Measurements from ENCODE around the gene ARHGDIB.

Gene ARHGDIB

DNA sequence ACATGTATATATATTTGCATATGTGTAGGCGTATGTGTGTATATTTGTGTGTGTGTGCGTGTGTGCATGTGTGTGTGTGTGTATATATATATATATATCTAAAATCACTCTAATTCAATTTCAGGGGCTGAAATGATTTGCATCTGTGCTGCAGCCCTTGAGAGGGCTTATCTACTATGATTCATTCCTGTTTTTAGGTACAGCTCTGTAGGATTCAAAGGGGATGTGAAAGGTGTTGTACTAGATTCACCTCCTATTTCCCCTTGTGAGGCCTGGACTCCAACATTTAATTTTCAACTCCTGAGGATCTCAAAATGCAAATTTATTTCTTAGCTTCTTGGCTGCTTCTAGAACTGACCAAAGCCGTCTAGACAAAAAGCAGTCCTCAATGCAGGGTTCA, 34.1 kb downstream of the ARHGDIB start:
- DNase-seq = no peak

DNA sequence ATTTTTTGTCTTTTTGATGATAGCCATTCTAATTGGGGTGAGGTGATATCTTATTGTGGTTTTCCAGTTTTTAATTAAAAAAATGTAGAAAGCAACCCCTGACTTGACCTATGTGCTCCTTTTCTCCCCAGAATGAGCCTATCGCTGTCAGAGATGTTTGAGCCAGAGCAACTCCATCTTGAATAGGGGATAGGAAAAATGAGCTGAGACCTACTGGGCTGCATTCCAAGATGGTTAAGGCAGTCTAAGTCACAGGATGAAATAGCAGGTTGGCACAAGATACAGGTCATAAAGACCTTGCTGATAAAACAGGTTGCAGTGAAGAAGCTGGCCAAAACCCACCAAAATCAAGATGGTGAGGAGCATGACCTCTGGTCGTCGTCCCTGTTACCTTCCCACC, 36.9 kb downstream of the ARHGDIB start:
- no peak for DNase-seq

DNA sequence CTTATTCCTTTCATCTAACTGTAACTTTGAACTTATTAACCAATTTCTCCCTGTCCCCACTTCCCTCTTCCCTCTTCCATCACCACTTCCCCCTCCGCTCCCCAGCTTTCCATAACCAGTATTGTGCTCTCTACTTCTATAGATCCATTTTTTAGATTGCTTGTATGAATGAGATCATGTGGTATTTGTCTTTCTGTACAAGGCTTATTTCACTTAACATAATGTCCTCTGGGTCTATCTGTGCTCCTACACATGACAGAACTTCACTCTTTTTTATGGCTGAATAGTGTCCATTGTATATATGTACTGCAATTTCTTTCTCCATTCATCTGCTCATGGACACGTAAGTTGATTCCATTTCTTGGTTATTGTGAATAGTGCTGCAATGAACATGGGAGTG, 37.5 kb downstream of the ARHGDIB start:
- DNase-seq = no peak

DNA sequence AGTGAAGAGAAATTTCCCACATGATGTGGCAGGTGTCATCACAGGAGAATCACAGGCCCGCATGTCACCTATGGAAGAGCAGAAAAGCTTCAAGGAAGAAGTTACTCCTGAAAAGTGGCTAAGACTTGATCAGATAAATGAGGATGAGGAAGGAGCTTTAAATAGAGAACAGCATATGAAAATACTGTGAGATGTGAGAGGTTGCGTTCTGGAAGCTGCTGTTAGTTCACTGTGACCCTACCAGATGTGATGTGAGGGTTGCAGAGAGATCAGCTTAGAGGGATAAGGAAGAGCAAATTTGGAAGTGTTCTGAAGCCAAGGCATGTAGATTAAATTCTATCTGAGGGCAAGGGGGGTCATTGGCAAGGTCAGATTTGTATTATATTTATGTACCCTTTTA, 40.2 kb downstream of the ARHGDIB start:
- no peak for DNase-seq

DNA sequence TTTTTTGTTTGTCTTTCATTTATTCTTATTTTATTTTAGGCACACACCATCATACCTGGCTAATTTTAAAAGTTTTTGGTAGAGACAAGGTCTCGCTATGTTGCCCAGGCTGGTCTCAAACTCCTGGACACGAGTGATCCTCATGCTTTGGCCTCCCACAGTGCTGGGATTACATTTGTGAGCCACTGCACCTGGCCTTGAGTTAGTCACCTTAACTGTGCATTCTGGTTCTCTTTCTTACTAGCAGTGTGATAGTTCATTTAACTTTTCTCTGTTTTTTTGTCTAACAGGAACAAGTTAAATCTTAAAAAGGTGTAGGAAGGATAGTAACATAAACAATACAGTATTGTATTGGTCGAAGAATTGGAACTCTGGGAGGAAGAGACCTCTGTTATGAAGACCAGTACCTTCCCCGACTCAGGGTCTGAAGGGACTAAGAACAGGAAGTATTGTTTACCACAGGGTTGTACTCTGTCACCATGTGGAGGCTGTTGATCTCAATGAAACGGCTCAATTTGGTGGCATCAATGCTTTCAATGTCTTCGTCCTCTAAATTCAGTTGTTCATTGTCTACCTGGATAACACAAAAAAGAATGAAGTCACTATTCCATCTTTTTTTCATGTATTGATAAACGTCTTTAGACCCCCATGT, 40.8 kb downstream of the ARHGDIB start:
- no peak for DNase-seq

DNA sequence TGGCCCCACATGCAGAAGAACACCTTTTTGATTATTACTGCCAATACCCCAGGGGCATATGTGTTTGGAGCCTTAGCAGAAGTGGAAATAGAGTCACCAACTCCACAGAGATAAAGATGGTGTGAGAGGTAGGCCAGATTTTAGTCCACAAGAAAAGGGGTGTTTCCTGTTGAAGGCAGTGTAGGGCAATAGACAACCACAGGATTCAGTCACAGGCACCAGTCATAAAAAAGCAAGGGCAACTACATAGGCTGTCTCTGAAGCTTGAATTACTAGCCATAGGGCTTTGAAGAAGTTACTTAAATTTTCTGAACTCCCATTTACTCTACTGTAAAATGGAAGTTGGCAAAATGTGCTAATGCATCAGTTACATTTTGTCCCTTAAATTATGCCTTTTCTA, 41.9 kb downstream of the ARHGDIB start:
- DNase-seq = no peak

DNA sequence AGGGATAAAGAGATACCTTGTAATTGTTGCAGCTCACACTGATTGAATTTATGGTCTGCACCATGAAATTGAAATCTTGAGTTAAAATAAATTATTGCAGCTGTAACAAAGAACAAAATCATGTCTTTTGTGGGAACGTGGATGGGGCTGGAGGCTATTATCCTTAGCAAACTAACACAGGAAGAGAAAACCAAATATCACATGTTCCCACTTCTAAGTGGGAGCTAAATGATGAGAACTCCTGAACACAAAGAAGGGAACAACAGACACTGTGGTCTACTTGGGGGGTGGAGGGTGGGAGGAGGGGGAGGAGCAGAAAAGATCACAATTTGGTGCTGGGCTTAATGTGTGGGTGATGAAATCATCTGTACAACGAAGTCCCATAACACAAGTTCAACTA, 45.7 kb downstream of the ARHGDIB start:
- no peak for DNase-seq

DNA sequence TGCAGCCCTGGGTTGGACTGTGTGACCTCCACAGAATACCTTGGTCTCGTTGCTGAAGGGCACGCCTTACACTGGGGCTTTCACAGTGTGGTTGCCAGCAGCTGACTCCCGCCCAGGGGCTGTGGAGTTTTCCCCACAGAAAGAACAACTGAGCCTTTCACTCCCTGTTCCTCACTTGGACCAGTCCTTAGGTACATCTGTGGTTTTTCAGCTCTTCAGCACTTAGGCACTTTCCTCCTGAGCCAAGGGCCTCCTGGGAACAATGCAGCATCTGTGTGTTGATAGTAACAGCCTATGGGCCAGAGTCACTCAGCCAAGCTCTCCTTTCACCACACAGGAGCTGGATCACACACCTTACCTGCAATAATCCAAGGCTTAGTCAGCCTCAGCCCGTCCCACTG, 48.0 kb downstream of the ARHGDIB start:
- no peak for DNase-seq

DNA sequence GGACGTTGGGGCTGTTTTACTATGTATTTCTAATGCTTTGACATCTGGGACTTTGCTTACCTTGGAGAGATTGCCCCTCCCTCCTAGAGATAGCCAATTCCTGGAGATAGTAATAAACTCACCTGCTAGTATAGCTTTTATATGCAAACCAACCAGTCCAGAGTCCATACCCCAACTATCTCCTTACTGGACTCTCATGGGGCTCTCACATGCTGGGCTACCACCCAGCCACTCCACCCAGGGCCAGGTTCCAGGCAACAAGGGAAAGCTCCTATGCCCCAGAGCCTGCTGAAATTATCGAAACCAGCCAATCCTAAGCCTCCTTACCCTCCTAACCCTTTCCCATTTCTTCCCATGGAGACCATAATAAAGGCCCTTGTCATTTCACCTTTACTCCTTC, 50.3 kb downstream of the ARHGDIB start:
- no peak for DNase-seq

DNA sequence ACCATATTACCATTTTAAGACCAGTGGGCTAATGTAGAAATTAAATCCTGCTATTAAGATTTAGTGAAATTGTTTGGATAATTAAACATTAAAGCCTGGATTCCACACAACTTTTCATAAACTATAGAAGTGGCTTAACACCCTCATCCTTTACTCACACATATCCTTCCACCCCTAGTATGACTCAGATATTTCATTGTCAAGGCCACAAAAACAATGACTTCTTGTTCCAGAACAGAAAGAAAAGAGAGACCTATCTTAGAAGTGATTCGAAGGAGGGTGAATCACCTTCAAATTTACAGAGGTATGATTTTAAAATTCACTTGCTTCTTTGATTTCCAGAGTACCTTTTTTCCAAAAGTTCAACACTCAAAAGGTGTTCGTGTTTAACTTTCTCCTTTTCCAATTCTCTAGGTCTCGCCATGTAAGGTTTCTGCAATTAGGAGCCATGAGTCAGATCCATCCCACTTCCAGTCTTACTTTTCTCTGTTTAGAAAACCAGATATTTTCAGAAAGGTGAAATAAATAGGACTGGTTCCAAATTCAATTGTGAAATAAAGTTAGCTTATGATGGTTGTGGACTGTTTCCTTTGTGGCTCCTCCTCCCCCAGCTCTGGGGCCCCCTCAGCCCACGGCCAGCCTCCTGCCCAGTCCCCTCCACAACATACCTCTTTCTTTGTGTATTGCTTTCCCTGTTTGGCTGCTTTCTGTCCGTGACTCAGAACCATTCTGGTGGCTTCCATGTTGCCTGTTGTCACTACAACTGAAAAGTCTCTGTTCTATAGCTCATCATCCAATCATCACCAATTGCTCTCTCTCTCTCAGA, 51.1 kb downstream of the ARHGDIB start:
- DNase-seq = no peak

DNA sequence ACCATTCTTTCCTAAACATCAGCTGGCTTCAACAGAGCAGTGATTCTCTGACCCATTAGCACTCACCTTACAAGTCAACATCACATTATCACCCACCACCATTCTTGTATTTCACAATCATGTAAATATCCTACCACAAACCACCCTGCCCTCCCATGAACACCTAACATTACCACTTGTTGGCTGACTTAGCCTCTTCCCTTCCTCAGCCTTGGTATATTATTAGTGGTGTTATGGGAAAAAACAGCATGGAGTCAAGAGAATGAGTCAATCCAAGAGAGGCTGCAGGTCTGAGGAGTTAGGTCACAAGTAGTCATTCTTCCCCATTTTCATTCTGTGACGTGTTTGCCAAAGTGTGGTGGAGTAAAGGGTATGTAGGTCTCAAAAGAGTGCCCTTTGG, 53.4 kb downstream of the ARHGDIB start:
- DNase-seq = no peak

DNA sequence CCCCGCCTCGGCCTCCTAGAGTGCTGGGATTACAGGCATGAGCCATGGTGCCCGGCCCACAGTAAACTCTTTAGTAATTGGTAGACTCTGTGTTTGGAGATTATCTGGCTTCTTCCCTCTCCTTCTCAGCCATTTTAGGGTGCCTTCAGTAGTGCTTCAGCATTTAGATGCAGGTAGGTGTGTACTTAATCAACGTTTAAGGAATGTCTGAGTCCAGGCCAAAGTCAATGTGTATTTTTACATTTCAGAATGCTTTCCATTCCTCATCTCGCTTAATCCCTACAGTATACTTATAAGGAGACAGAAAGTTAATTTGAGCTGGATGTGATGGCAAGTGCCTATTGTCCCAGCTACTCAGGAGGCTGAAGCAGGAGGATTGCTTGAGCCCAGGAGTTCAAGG, 55.3 kb downstream of the ARHGDIB start:
- no peak for DNase-seq

DNA sequence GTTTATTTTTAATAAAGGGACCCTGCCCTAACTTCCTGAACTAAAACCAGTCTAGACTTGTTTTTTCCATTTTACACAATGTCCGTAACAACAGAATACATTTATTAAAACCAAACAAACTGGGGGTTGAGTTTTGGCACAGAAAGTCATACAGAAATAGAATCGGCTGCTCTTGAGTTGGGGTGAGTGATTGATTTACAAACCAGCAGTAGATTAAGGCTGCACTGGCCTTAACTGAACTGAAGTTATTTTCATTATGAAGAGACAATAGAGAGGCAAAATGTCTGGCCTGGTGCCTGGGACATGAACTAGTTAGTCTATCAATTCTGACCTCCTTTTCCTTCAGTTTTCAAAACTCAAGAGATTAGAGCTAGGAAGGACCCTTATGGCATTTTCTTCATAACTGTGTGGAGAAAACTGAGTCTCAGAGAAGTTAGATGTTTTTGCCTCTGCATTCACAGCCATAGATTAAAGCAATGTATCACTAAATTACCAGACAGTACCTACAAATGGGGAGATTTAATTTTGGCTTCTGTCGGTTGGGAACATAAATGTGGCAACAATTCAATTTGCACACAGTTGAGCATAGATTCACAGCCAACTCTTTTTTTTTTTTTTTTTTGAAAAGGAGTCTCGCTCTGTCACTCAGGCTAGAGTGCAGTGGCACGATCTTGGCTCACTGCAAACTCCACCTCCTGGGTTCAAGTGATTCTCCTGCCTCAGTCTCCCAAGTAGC, 56.0 kb downstream of the ARHGDIB start:
- DNase-seq = no peak

DNA sequence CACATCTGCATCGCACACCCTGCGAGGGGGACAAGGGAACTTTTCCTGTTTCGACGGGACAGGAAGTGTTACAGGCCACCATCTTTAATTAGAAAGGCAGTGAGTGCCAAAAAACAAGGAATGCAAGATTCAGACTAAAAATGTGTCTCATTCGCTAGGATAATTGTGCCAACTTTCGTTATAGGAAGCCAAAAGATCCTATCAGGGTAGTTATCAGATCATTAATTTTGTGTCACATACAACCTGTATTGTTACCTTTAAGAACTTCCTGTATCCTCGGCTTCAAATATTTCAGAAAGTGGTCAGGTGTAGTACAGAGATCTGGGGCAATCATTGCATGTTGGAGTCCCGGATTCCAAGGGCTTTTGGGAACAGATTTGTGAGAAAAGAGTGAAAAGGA, 56.5 kb downstream of the ARHGDIB start:
- no peak for DNase-seq

DNA sequence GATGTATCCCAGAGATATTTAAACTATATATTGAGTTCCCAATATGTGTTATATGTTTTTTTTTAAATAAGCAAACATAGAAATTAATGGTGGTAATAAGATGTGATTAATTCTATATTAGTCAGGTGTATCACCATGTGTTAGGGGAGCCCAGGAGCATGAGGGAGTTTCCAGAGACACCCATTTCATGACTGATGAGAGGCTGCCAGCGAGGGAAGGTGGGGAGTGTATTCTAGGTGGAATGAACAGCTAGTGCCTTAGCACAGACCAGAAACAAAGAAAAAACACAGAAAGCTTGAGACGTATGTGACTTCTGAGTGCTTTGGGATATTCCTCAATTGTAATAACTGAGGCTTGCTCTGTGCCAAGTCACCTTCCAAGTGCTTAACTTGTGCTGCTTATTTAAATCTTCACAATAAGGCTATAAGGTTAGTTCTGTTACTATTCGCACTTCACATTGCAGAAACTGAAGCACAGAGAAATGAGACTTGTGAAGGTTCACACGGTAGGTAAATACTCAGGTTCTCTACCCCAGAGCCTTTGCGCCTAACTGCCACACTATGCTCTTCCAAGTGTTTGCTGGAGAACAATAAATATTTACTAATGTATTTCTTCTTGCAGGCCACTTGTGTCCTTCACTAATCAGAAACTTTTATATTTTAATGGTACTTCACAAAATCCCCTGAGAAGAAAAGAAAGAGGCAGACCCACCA, 57.9 kb downstream of the ARHGDIB start:
- DNase-seq = no peak

DNA sequence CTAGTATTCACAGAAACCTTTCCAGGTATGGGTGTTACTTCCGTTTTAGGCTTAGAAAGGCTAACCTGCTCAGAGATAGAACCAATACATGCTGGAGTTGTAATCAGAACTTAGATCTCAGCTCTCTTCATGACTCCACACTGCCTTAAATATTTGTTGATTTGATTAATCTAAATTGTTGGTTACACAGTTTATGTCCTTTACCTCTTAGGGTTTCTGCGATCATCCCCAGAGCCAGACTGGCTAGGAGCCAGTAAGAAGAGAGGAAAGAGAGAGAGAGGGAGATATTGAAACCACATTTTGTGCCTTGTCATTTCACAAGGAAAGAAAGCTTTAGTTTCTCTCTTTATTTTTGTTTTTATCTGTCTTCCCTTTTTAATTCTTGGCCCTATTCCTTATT, 58.9 kb downstream of the ARHGDIB start:
- DNase-seq = no peak

DNA sequence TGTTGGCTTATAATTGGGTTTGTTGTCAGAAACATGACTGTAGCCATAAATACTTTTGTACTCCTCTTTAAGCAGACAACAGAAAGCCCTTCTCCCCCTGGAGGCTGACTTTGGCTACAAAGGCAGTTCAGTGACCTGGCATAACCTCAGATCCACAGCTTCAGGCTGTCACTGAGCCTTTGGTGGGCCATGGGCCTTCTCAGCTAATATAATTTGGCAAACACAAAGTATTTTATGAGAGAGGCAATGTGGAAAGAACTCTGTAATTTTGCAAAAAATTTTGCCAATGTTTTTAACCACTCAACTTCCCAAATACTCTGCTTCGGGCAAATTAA, 60.2 kb downstream of the ARHGDIB start:
- DNase-seq = no peak

DNA sequence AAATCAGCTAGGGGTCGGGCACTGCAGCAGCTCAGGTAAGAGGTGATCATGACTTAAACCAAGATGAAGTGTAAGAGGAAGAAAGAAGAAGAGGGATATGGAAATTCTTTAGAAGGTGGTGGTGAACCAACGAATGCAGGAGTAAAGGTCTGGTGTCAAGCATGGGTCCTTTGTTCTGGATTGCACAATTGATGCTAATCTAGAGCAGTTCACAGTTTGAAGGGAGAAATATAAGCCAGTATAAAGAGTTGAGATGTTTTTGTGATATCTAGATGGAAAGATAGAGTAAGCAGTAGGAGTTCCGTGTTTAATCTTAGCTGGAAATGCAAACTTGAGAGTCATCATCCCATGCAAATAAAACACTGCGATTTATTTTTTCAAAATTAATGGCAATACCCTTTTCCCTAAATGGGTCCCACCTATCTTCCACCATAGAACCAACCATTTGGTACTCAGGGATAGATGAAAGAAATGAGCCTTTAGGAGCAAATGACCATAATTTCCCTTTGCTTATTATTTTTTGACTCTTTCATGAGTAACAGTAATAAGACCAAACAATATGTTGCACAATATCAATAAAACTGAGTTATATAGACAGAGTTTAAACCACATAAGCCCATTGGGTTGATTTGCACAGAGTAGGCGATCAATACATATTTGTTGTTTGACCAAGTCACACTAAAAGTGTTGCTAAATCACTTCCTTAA, 60.7 kb downstream of the ARHGDIB start:
- DNase-seq = no peak

DNA sequence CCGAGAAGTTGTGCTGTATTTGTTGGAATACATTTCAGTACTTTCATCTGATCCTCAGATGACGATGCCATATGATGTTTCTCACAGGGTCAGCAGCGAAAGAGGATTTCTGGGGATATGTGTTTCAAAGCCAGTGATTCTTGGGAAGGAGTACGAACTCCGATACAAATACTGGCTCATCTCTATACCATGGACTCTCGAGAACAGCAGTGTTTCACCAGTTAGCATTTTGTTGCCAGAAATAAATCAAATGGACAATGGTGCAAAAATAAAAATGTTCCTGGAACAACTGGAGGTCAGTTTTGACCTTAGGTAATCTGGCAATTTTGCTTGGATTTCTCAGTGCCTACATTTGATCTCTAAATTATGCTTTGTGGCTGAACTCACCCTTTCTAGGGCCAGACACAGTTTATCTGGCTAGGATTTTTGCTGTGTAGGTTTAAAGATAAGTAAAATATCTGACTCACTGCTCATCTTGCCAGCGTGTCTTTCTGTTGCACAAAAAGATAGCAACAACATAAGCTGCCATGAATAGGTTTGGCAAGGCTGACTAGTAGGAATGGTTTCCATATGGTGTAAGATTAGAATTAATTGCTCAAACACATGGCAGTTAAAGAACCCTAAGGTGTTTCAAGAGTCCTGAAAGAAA, 64.8 kb downstream of the ARHGDIB start:
- DNase-seq = no peak

DNA sequence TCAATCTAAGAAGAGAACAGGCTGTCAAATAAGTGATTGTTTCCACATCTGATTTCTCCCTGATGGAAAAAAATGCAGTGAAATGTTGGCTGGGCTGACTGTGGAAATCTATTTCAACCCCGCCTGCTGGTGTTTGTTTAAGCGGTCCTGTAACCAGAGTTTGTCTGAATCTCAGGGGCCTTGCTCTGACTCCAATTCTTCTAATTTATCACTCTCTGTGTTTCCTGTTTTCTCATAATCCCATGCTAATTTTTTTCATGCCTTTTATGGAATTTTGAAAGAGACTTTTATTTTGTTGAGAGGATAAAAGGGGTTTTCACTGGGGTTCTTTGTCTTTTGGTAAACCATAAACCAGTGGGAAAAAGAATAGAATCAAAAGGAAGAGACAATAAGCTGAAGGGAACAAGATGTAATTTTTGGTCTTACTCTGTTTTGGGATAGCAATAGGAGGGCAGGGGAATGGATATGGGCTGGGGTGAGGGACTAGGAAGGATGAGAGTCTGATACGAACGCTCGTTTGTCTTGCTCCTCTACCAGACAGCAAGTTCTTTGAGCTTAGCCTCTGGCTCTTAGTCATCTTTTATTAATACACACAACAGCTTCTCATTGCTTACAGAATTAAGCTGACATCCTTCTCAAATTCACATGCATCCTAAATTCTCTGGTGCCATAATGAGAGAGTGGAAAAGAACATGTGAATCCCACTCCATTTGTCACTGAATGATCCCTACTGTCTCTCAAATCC, 67.7 kb downstream of the ARHGDIB start:
- DNase-seq = no peak

DNA sequence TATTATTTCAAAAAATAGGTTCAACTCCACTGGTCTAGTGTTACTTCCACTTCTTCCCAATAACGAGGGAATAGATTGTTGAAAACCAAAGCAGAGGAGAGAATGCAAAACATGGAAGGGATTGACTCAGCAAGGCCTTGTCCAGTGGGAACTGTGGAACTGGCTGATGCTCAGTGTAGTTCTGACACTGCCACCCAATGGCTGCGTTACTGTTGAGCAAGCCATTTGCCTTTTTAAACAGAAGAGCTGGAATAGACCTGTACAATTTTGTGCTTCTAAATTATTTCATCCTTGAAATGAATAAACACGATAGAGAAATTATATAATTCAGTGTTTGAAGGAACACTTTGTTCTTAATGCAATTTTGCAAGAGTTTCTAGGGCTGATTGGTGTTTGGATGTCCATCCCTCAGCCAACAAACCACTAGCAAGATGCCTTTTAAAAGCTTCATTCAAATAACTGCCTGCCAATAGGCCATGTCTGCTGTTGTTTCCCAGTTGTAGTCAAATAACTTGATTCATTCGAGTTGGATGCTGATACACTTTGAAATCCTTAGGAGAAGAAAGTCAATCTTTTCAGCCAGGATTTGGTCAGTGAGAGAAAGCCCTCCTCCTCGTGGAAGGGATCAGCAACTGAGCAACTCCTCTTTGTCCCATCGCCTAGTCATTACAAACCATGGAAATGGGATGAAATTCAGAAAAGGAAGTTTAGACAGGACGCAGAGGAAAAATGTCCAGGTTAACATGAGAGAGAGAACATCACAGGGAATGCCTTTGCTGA, 68.5 kb downstream of the ARHGDIB start:
- DNase-seq = no peak
